ENCODE data around the gene FARP1.
A peak's percentile ranks its signal among the peaks of the same experiment; 100 is the strongest.

FARP1 gene

DNA sequence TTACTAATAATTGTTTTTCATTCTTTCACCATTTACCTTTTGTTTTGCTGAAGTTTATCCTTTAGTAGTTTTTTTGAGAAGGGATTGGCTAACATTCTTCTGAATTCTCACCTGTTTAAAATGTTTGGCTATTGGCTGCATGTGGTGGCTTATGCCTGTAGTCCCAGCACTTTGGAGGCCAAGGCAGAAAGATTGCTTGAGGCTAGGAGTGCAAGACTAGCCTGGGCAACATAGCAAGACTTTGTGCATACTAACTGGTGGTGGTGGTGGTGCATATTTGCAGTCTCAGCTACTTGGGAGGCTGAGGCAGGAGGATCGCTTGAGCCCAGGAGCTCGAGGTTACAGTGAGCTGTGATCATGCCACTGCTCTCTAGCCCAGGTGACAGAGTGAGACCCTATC lies 61.7 kb downstream of the FARP1 start:
- no peak overlapping the region for H3K4me3 ChIP-seq (replicated peaks in 1 of 2; ENCODE audit: low read depth in 2 of 2, low read length in 2 of 2)
- no peak for DNase-seq (ENCODE audit: low read depth in 2 of 2)
- TF ChIP-seq, protein P1, sequence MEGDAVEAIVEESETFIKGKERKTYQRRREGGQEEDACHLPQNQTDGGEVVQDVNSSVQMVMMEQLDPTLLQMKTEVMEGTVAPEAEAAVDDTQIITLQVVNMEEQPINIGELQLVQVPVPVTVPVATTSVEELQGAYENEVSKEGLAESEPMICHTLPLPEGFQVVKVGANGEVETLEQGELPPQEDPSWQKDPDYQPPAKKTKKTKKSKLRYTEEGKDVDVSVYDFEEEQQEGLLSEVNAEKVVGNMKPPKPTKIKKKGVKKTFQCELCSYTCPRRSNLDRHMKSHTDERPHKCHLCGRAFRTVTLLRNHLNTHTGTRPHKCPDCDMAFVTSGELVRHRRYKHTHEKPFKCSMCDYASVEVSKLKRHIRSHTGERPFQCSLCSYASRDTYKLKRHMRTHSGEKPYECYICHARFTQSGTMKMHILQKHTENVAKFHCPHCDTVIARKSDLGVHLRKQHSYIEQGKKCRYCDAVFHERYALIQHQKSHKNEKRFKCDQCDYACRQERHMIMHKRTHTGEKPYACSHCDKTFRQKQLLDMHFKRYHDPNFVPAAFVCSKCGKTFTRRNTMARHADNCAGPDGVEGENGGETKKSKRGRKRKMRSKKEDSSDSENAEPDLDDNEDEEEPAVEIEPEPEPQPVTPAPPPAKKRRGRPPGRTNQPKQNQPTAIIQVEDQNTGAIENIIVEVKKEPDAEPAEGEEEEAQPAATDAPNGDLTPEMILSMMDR (IDR thresholded peaks at IDR 0.05; ENCODE audit: low read depth, low read length) = no peak

DNA sequence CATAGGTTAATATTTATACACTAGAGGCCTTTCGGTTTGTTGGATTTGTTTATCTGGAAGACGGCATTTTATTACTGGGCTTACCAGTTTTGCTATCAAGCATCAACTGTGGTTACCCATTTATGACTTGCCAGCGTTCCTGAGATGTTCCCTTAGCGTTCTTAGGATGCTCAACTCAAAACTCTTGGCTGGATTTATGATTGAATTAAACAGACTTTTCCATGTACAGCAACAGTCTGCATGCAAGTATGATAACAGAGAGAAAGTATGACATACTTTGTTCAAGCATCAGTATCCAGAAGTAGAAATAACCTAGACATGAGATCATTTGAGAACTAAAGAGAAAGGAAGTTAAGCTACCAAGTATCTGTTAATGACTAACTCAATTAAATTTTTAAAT lies 64.1 kb downstream of the FARP1 start:
- TF ChIP-seq, protein P1 (IDR thresholded peaks at IDR 0.05; ENCODE audit: low read depth, low read length) = no peak
- no peak overlapping the region for H3K4me3 ChIP-seq (replicated peaks in 1 of 2; ENCODE audit: low read depth in 2 of 2, low read length in 2 of 2)
- peak; percentile 82 to 94 for DNase-seq (ENCODE audit: low read depth in 2 of 2)

DNA sequence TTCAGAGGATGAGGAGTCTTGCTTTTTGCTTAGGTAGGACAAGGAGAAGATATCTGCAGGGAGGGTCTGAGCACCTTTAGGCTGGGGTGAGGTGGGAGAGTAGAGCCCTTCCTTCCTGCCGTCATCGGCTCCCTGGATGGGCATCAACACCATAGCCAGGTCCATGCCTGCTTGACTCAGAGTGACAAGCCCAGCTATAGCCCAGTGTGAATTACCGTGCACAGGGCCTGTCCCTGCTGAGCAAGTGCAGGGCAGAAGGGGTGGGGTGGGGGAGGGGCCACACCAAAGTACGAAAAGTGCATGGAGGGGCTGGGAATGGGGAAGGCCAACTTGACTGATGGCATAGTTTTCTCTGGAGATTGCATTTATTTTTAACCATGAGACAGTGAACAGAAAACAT lies 64.5 kb downstream of the FARP1 start:
- TF ChIP-seq, protein P1 (IDR thresholded peaks at IDR 0.05; ENCODE audit: low read depth, low read length) = no peak

DNA sequence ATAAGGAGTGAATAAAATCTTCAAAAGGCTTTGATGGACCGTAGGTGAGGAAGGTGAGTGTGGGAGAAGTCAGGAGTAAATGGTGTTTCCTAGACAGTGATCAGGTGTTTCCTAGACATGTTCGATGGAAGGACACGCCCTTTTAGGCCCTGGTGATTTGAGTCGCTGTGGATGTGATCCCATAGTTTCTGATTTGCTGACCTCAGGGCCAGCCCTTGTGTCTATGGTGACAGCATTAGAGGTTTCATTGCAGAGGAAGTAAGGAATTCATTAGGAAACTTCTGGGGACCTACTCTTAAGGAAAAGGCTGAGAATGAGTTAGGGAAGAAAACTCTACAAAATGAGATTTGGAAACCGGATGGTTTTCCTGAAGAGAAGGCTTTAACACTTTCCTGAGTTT lies 65.7 kb downstream of the FARP1 start:
- H3K4me3 ChIP-seq (replicated peaks in 1 of 2; ENCODE audit: low read depth in 2 of 2, low read length in 2 of 2) = no peak overlapping the region
- TF ChIP-seq, protein P1 (IDR thresholded peaks at IDR 0.05; ENCODE audit: low read depth, low read length) = no peak
- DNase-seq (ENCODE audit: low read depth in 2 of 2) = no peak

More for the DNA sequence above, 64.5 kb downstream of the FARP1 start:
- H3K4me3 ChIP-seq (replicated peaks in 1 of 2; ENCODE audit: low read depth in 2 of 2, low read length in 2 of 2) = no peak overlapping the region
- peak in 1 of 2 donors; percentile 29 for DNase-seq (ENCODE audit: low read depth in 2 of 2)

DNA sequence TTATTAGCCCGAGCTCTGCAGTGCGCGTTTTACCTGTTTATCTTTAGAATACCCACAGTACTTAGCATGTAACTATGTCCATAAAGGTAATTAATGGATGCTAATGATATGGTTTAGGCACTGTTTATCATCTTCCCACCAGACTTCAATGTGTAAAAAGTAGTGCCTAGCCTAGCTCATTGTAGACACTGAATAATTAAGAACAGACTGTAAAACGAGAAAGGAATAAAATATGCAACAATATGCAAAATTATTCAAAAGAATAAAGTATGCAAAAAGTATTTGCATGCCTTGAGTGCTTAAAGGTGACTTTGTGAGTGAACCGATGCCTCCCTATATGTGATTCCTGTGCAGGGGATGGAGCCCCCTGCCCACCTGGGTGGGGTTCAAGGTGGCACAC lies 69.9 kb downstream of the FARP1 start:
- no peak for DNase-seq (ENCODE audit: low read depth in 2 of 2)
- TF ChIP-seq, protein P1 (IDR thresholded peaks at IDR 0.05; ENCODE audit: low read depth, low read length) = no peak
- H3K4me3 ChIP-seq (replicated peaks in 1 of 2; ENCODE audit: low read depth in 2 of 2, low read length in 2 of 2) = no peak overlapping the region

DNA sequence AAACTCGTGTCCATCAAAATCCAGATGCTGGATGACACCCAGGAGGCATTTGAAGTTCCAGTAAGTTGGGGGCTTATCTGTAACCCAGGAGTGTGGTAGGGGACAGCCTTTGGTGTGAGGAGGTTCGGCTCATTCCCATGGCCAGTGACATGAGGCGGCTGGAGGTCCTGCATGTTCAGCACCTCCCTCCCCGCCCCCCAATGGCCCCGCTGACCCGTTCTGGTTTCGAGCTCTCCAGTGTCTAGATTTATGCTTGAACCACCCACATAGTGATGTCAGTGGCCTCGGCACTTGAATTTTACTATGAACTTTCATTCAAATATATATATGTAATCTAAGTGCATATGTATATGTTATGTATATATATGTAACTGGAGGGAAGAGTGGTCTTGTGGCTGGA lies 70.5 kb downstream of the FARP1 start:
- no peak for DNase-seq (ENCODE audit: low read depth in 2 of 2)
- no peak overlapping the region for H3K4me3 ChIP-seq (replicated peaks in 1 of 2; ENCODE audit: low read depth in 2 of 2, low read length in 2 of 2)
- TF ChIP-seq, protein P1 (IDR thresholded peaks at IDR 0.05; ENCODE audit: low read depth, low read length) = no peak

DNA sequence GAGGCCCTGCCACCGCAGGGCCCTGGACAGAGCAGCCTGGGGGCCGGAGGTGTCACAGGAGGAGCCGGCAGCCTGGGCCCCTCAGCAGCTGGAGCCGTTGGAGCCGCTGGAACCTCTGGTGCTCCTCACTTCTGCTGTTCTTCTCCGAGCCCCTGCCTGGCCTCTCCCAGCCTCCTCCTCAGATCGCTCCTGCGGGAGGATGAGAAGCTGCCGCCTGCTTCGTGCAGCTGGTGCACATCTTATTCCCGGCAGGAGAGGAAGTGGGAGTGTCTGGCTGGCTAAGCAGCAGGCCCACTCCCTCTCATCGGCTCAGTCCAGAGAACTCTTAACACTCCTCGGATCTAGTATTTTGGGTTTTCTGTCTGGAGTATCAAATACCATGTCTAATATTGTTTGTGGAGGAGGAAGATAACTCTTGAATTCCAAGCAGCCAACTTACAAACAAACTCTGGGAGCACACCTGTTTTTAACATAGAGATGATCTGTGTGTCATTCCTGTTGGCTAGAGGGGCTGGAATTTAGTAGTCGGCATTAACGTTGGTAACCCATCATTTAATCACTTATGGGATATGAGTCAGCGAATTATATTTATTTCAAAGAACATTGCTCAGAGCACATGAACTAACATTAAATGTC lies 71.2 kb downstream of the FARP1 start:
- H3K4me3 ChIP-seq (replicated peaks in 1 of 2; ENCODE audit: low read depth in 2 of 2, low read length in 2 of 2) = no peak overlapping the region
- TF ChIP-seq, protein P1 (IDR thresholded peaks at IDR 0.05; ENCODE audit: low read depth, low read length) = no peak
- peak; percentile 59 to 67 for DNase-seq (ENCODE audit: low read depth in 2 of 2)
